ENCODE results near the gene TSPEAR. TPM values are rescaled to one million over a fixed set of nuclear protein-coding genes. Genes with fewer than 3 reads are reported as not detected.

The TSPEAR gene
- total RNA-seq, 1 donor from 2014 or later: not detected

- no peak for DNase-seq
Observed at GRCh38 chr21:44461464-44462001, 249.8 kb downstream of the TSPEAR start.

GRCh38 chr21:44461005-44461404 lies 250.4 kb downstream of the TSPEAR start:
- DNase-seq: no peak

- DNase-seq: no peak
Observed at GRCh38 chr21:44460441-44460755, 251.0 kb downstream of the TSPEAR start.

GRCh38 chr21:44459712-44460440 lies 251.5 kb downstream of the TSPEAR start:
- no peak for DNase-seq

GRCh38 chr21:44458971-44459711 lies 252.2 kb downstream of the TSPEAR start:
- no peak for DNase-seq

- no peak for DNase-seq
Observed at GRCh38 chr21:44456915-44457736, 254.2 kb downstream of the TSPEAR start.

- no peak for DNase-seq
Observed at GRCh38 chr21:44456214-44456914, 255.0 kb downstream of the TSPEAR start.

- DNase-seq: no peak
Observed at GRCh38 chr21:44455524-44456213, 255.7 kb downstream of the TSPEAR start.

- DNase-seq: no peak
Observed at GRCh38 chr21:44454747-44455523, 256.4 kb downstream of the TSPEAR start, which contains the start of gene LRRC3. LRRC3 (plus strand) TSS chr21:44455510; CDS start chr21:44456645, 1,135 bp downstream.

GRCh38 chr21:44454058-44454457 lies 257.3 kb downstream of the TSPEAR start:
- DNase-seq: no peak

GRCh38 chr21:44453120-44453519 lies 258.3 kb downstream of the TSPEAR start:
- DNase-seq: no peak

GRCh38 chr21:44450999-44451398 lies 260.4 kb downstream of the TSPEAR start:
- no peak for DNase-seq

GRCh38 chr21:44450402-44450801 lies 261.0 kb downstream of the TSPEAR start:
- no peak for DNase-seq

- no peak for DNase-seq
Observed at GRCh38 chr21:44449473-44450363, 261.7 kb downstream of the TSPEAR start.

GRCh38 chr21:44448651-44449131 lies 262.7 kb downstream of the TSPEAR start:
- DNase-seq: no peak

All from occipital lobe (tissue), 2 donors.